GM23248 (cell line): ENCODE measurements around the gene LGALS1. TPM values are rescaled to one million over a fixed set of nuclear protein-coding genes. Genes with fewer than 3 reads are reported as not detected.

ENCODE experiments used
- DNase-seq: peaks from one replicate; pipeline ENCODE4 v3.0.0-alpha.2; 2015
- H2AFZ ChIP-seq: fragments of 200-600 bp; sonication (generic); 2 replicates; pipeline ENCODE4 v1.6.1; 2016; ENCODE audit warnings: antibody characterized with exemption
- H3F3A ChIP-seq: fragments of 200-600 bp; sonication (generic); 2 replicates; pipeline ENCODE4 v1.6.1; 2016; ENCODE audit warnings: mild to moderate bottlenecking, antibody characterized with exemption, mixed run types; ENCODE audit not compliant: insufficient read depth
- H3K27ac ChIP-seq: fragments of 200-600 bp; sonication (generic); 2 replicates; pipeline ENCODE4 v1.5.1; 2016; ENCODE audit warnings: mild to moderate bottlenecking
- H3K27me3 ChIP-seq: fragments of 200-600 bp; sonication (generic); replicated peaks from 2 replicates; pipeline ENCODE4 v1.6.1; 2016; ENCODE audit warnings: mild to moderate bottlenecking; ENCODE audit not compliant: insufficient read depth
- H3K36me3 ChIP-seq: fragments of 200-600 bp; sonication (generic); 2 replicates; pipeline ENCODE4 v1.6.1; 2016; ENCODE audit warnings: low read depth, mild to moderate bottlenecking
- H3K4me1 ChIP-seq: fragments of 200-600 bp; sonication (generic); 2 replicates; pipeline ENCODE4 v1.6.1; 2016; ENCODE audit warnings: mild to moderate bottlenecking; ENCODE audit not compliant: insufficient read depth
- H3K4me2 ChIP-seq: fragments of 200-600 bp; sonication (generic); one replicate; pipeline ENCODE4 v1.6.1; 2016; ENCODE audit warnings: mild to moderate bottlenecking; ENCODE audit not compliant: unreplicated experiment
- H3K4me3 ChIP-seq: fragments of 200-600 bp; sonication (generic); 2 replicates; pipeline ENCODE4 v1.5.1; 2016; ENCODE audit warnings: mild to moderate bottlenecking
- H3K79me2 ChIP-seq: fragments of 200-600 bp; sonication (generic); 2 replicates; pipeline ENCODE4 v1.6.1; 2016; ENCODE audit warnings: mild to moderate bottlenecking; ENCODE audit not compliant: insufficient read depth
- H3K9ac ChIP-seq: fragments of 200-600 bp; sonication (generic); 2 replicates; pipeline ENCODE4 v1.6.1; 2016; ENCODE audit warnings: mild to moderate bottlenecking
- H3K9me2 ChIP-seq: fragments of 200-600 bp; sonication (generic); 2 replicates; pipeline ENCODE4 v1.6.1; 2016; ENCODE audit warnings: mixed run types, mild to moderate bottlenecking, moderate library complexity; ENCODE audit not compliant: insufficient read depth
- H3K9me3 ChIP-seq: fragments of 200-600 bp; sonication (generic); one replicate; pipeline ENCODE4 v1.6.1; 2017; ENCODE audit warnings: low read depth
- H4K20me1 ChIP-seq: fragments of 200-600 bp; sonication (generic); 2 replicates; pipeline ENCODE4 v1.6.0; 2016; ENCODE audit not compliant: insufficient read depth
- EZH2 ChIP-seq: fragments of 200-600 bp; sonication (generic); IDR thresholded peaks from 2 replicates; pipeline ENCODE4 v1.6.1; 2018; ENCODE audit warnings: antibody characterized with exemption, mild to moderate bottlenecking; ENCODE audit not compliant: insufficient read depth, poor library complexity, severe bottlenecking
- EZH2phosphoT487 ChIP-seq: fragments of 200-600 bp; sonication (generic); IDR thresholded peaks from 2 replicates; pipeline ENCODE4 v1.6.1; 2018; ENCODE audit warnings: antibody characterized with exemption, moderate library complexity, mild to moderate bottlenecking, low read depth; ENCODE audit not compliant: insufficient read depth
- WGBS, 2 experiments: methylation state at CpG; one replicate each; pipeline ENCODE4 v1.1.6; 2015 to 2017; ENCODE audit warnings: low lambda C conversion rate in 2 of 2, low coverage in 1 of 2; ENCODE audit errors: missing lambda C conversion rate in 2 of 2; 5-methylcytosine and 5-hydroxymethylcytosine counted together
- in situ Hi-C: fragments of 300-500 bp; cut with MboI; formaldehyde crosslinking; loops from 2 replicates; pipeline ENCODE4 v1.15.0; 2020
- polyA plus RNA-seq: library from polyadenylated mRNA; unstranded; fragments of >200 nt; fragmentation: Nextera tagmentation; extraction: Ambion mirVana; gene quantifications from 2 replicates; pipeline ENCODE4 v1.2.1, GENCODE V29; 2016
- total RNA-seq: library from RNA; depleted of rRNA; stranded (reverse); fragments of >200 nt; shearing (Covaris generic); gene quantifications from 2 replicates; pipeline ENCODE4 v1.2.3, GENCODE V29; 2014

LGALS1 gene
- total and polyA plus RNA-seq, 2 experiments from 2014 or later: 5,290 to 6,984 TPM

- Histone ChIP-seq H3K9me2 (no peaks in the 10 kb centered on the region), H3K79me2 (no peaks in the 10 kb centered on the region), H2AFZ (no peak overlapping the region), H3K4me1 (no peaks in the 10 kb centered on the region), H3K27me3 (no peaks in the 10 kb centered on the region), H3K27ac (no peak overlapping the region), H3K9ac (no peak overlapping the region), H3K4me3 (no peak overlapping the region), H4K20me1 (no peaks in the 10 kb centered on the region), H3K9me3 (no peaks in the 10 kb centered on the region), H3F3A (no peaks in the 10 kb centered on the region), H3K36me3 (no peaks in the 10 kb centered on the region), H3K4me2 (no peak overlapping the region)
- no peak for DNase-seq
- in situ Hi-C loops: no loop called here
- TF ChIP-seq EZH2 (no peak), EZH2phosphoT487 (no peak)
- WGBS, 2 experiments: 86 to 97% methylated on average over 3 of the region's 3 CpGs
These were observed 35.2 kb downstream of the LGALS1 start for GRCh38 chr22:37710675-37711074.

- WGBS, 2 experiments: 89 to 93% methylated on average over 10 of the region's 10 CpGs
- no peak for DNase-seq
- Histone ChIP-seq H3K9me2 (no peaks in the 10 kb centered on the region), H3K4me3 (no peak overlapping the region), H2AFZ (no peak overlapping the region), H3K9me3 (no peaks in the 10 kb centered on the region), H3K27ac (no peak overlapping the region), H3F3A (no peaks in the 10 kb centered on the region), H3K9ac (no peak overlapping the region), H3K4me1 (peaks cover 2% of the 10 kb centered on the region; the same call in 1 of the 2 replicates), H3K79me2 (no peaks in the 10 kb centered on the region), H3K4me2 (no peak overlapping the region), H3K27me3 (no peaks in the 10 kb centered on the region), H3K36me3 (no peaks in the 10 kb centered on the region), H4K20me1 (no peaks in the 10 kb centered on the region)
- in situ Hi-C loops: no loop called here
- TF ChIP-seq EZH2 (no peak), EZH2phosphoT487 (no peak)
These were observed 36.1 kb downstream of the LGALS1 start for GRCh38 chr22:37711490-37711889.

GRCh38 chr22:37713761-37714160 lies 38.3 kb downstream of the LGALS1 start:
- Histone ChIP-seq H3K79me2 (no peaks in the 10 kb centered on the region), H3F3A (no peaks in the 10 kb centered on the region), H3K4me3 (no peak overlapping the region), H2AFZ (no peak overlapping the region), H3K9me2 (no peaks in the 10 kb centered on the region), H3K36me3 (no peaks in the 10 kb centered on the region), H3K4me2 (no peak overlapping the region), H3K4me1 (peaks cover 8% of the 10 kb centered on the region; the same call in 1 of the 2 replicates), H3K27me3 (no peaks in the 10 kb centered on the region), H3K9ac (no peak overlapping the region), H4K20me1 (no peaks in the 10 kb centered on the region), H3K9me3 (no peaks in the 10 kb centered on the region), H3K27ac (no peak overlapping the region)
- in situ Hi-C loops: no loop called here
- 95 to 96% methylated on average over 7 of the region's 7 CpGs for WGBS, 2 experiments
- TF ChIP-seq EZH2phosphoT487 (no peak), EZH2 (no peak)
- DNase-seq: no peak

GRCh38 chr22:37714634-37715033 lies 39.2 kb downstream of the LGALS1 start:
- Histone ChIP-seq H3K4me2 (no peak overlapping the region), H4K20me1 (no peaks in the 10 kb centered on the region), H3K9ac (no peak overlapping the region), H3K9me2 (no peaks in the 10 kb centered on the region), H3K4me3 (no peak overlapping the region), H3K27me3 (no peaks in the 10 kb centered on the region), H2AFZ (no peak overlapping the region), H3K79me2 (no peaks in the 10 kb centered on the region), H3K4me1 (peaks cover 8% of the 10 kb centered on the region; the same call in 1 of the 2 replicates), H3F3A (no peaks in the 10 kb centered on the region), H3K36me3 (no peaks in the 10 kb centered on the region), H3K9me3 (no peaks in the 10 kb centered on the region), H3K27ac (no peak overlapping the region)
- DNase-seq: no peak
- WGBS, 2 experiments: 95% methylated on average over 2 of the region's 2 CpGs
- TF ChIP-seq EZH2phosphoT487: no peak
- TF ChIP-seq EZH2: no peak
- in situ Hi-C loops: no loop called here

- Histone ChIP-seq H3K36me3 (no peaks in the 10 kb centered on the region), H3K9ac (no peak overlapping the region), H4K20me1 (no peaks in the 10 kb centered on the region), H3K9me3 (no peaks in the 10 kb centered on the region), H3K9me2 (no peaks in the 10 kb centered on the region), H3K79me2 (no peaks in the 10 kb centered on the region), H2AFZ (no peak overlapping the region), H3K27ac (no peak overlapping the region), H3K4me2 (no peak overlapping the region), H3K27me3 (no peaks in the 10 kb centered on the region), H3K4me1 (peaks cover 8% of the 10 kb centered on the region; the same call in 1 of the 2 replicates), H3K4me3 (no peak overlapping the region), H3F3A (no peaks in the 10 kb centered on the region)
- 94 to 95% methylated on average over 7 of the region's 7 CpGs for WGBS, 2 experiments
- no peak for DNase-seq
- no peak for TF ChIP-seq EZH2
- no peak for TF ChIP-seq EZH2phosphoT487
- in situ Hi-C loops: no loop called here
These were observed 40.3 kb downstream of the LGALS1 start for GRCh38 chr22:37715760-37716159.
